ENCODE data around the gene SMYD3. TPM values are rescaled to one million over a fixed set of nuclear protein-coding genes. Genes with fewer than 3 reads are reported as not detected.

Gene SMYD3
- total RNA-seq, 2 donors from 2014 or later: 13.5 to 20.8 TPM

DNA sequence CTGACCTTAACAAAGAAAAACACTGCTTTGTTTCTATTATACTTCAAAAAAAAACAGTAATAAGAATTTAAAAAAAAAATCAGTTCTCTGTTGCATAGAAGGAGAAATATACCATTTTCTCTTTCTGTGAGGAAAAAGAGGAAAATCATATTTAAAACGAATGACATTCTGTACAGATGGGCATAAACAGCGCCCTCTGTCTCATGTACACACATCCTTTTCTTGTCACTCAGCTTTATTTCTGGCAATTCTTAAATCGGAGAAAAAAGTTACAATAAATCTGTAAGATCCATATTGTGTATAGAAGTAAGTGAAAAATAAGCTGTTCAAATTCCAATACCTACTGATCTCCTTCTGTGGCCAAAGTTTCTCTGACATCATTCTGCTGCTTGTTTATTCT is 245.4 kb downstream of the SMYD3 start:
- DNase-seq: no peak
- intact Hi-C loops (cut with DNase I): no loop called here
- no peak for TF ChIP-seq POLR2A (IDR thresholded peaks at IDR 0.05)
- TF ChIP-seq, protein P1, sequence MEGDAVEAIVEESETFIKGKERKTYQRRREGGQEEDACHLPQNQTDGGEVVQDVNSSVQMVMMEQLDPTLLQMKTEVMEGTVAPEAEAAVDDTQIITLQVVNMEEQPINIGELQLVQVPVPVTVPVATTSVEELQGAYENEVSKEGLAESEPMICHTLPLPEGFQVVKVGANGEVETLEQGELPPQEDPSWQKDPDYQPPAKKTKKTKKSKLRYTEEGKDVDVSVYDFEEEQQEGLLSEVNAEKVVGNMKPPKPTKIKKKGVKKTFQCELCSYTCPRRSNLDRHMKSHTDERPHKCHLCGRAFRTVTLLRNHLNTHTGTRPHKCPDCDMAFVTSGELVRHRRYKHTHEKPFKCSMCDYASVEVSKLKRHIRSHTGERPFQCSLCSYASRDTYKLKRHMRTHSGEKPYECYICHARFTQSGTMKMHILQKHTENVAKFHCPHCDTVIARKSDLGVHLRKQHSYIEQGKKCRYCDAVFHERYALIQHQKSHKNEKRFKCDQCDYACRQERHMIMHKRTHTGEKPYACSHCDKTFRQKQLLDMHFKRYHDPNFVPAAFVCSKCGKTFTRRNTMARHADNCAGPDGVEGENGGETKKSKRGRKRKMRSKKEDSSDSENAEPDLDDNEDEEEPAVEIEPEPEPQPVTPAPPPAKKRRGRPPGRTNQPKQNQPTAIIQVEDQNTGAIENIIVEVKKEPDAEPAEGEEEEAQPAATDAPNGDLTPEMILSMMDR (IDR thresholded peaks at IDR 0.05): no peak
- 82 to 86% methylated on average over 3 of the region's 3 CpGs for WGBS, 2 donors
- no peaks in the 10 kb centered on the region for H3K27me3 ChIP-seq
- no peaks in the 10 kb centered on the region for H3K4me1 ChIP-seq
- no peaks in the 10 kb centered on the region for H3K36me3 ChIP-seq (replicated peaks in 1 of 2; ENCODE audit: insufficient read depth in 1 of 2, low read depth in 2 of 2)
- H3K9me3 ChIP-seq: peaks cover 0 to 3% (median 0%) of the 10 kb centered on the region in 3 donors
- no peak overlapping the region for H3K27ac ChIP-seq
- H3K4me3 ChIP-seq: no peak overlapping the region
- no peak for ATAC-seq

DNA sequence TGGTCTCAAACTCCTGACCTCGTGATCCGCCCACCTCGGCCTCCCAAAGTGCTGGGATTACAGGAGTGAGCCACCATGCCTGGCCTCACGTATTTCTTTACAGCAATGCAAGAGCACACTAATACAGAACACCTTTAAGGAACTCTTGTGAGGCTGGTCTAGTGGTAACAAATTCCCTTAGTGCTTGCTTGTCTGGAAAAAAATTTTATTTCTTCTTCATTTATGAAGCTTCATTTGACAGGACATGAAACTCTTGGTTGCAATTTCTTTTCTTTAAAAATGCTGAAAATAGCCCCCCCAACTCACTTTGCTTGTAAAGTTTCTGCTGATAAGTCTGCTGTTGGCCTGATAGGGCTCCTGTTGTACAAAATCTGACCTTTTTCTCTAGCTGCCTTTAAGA is 248.8 kb downstream of the SMYD3 start:
- DNase-seq (no peak), ATAC-seq (no peak)
- peaks cover 0 to 3% (median 0%) of the 10 kb centered on the region in 3 donors for H3K9me3 ChIP-seq
- no peak overlapping the region for H3K4me3 ChIP-seq
- intact Hi-C loops (cut with DNase I): no loop called here
- 82 to 98% methylated on average over 4 of the region's 4 CpGs for WGBS, 2 donors
- no peaks in the 10 kb centered on the region for H3K27me3 ChIP-seq
- TF ChIP-seq, protein P1 (IDR thresholded peaks at IDR 0.05): no peak
- no peak for TF ChIP-seq POLR2A (IDR thresholded peaks at IDR 0.05)
- H3K4me1 ChIP-seq: no peaks in the 10 kb centered on the region
- no peak overlapping the region for H3K27ac ChIP-seq
- no peaks in the 10 kb centered on the region for H3K36me3 ChIP-seq (replicated peaks in 1 of 2; ENCODE audit: insufficient read depth in 1 of 2, low read depth in 2 of 2)

DNA sequence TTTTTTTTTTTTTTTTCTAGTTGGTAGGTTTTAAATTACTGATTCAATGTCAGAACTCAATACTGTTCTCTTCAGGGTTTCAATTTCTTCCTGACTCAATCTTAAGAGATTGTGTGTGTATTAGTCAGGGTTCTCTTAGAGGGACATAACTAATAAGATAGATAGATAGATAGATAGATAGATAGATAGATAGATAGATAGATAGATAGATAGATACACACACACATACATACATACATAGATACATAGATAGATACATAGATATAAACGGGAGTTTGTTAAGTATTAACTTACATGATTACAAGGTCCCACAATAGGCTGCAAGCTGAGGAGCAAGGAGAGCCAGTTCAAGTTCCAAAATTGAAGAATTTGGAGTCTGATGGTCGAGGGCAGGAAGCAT is 251.3 kb downstream of the SMYD3 start:
- Histone ChIP-seq H3K4me3 (no peak overlapping the region), H3K4me1 (no peaks in the 10 kb centered on the region), H3K36me3 (replicated peaks in 1 of 2; ENCODE audit: insufficient read depth in 1 of 2, low read depth in 2 of 2) (no peaks in the 10 kb centered on the region), H3K27ac (no peak overlapping the region), H3K9me3 (peaks cover 0 to 3% (median 0%) of the 10 kb centered on the region in 3 donors), H3K27me3 (no peaks in the 10 kb centered on the region)
- intact Hi-C loops (cut with DNase I): no loop called here
- no peak for DNase-seq
- TF ChIP-seq, protein P1 (IDR thresholded peaks at IDR 0.05): no peak
- no peak for TF ChIP-seq POLR2A (IDR thresholded peaks at IDR 0.05)
- ATAC-seq: no peak
- WGBS, 2 donors: 79 to 84% methylated on average over 2 of the region's 2 CpGs

DNA sequence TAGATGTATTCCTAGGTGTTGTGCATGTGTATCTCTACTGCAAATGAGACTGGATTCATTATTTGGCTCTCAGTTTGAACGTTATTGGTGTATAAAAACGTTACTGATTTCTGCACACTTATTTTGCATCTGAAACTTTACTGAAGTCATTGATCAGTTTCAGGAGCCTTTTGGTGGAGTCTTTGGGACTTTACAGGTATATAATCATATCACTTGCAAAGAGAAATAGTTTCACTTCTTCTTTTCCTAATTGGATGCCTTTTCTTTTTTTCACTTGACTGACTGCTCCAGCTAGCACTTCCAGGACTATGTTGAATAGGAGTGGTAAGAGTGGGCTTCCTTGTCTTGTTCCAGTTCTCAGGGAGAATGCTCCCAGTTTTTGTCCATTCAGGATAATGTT is 252.2 kb downstream of the SMYD3 start:
- WGBS, 2 donors: 70 to 71% methylated on average over 2 of the region's 2 CpGs
- Histone ChIP-seq H3K27me3 (no peaks in the 10 kb centered on the region), H3K4me3 (no peak overlapping the region), H3K27ac (no peak overlapping the region), H3K36me3 (replicated peaks in 1 of 2; ENCODE audit: insufficient read depth in 1 of 2, low read depth in 2 of 2) (no peaks in the 10 kb centered on the region), H3K4me1 (peaks cover 3% of the 10 kb centered on the region), H3K9me3 (peaks cover 0 to 3% (median 0%) of the 10 kb centered on the region in 3 donors)
- ATAC-seq (no peak), DNase-seq (no peak)
- no peak for TF ChIP-seq POLR2A (IDR thresholded peaks at IDR 0.05)
- TF ChIP-seq, protein P1 (IDR thresholded peaks at IDR 0.05): no peak
- intact Hi-C loops (cut with DNase I): no loop called here

DNA sequence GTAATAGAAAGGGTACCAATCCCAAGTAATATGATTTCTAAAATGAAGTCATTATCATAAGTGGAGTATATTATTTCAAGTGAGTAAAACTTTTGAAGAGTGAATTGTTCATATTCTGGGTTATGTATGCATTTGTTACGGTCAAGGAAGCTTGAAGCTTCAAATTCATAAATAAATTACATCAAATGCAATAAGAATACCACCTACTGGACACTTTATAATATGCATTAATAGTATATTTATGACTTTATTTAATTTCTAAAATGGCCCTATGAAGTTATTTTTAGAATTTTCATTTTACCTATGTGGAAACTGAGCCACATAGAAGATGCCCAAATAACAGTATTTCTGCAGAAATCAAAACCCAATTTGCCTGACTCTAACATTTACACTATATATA is 260.6 kb downstream of the SMYD3 start:
- Histone ChIP-seq H3K4me3 (no peak overlapping the region), H3K36me3 (replicated peaks in 1 of 2; ENCODE audit: insufficient read depth in 1 of 2, low read depth in 2 of 2) (no peaks in the 10 kb centered on the region), H3K27ac (no peak overlapping the region), H3K4me1 (peaks cover 5% of the 10 kb centered on the region), H3K9me3 (no peaks in the 10 kb centered on the region), H3K27me3 (no peaks in the 10 kb centered on the region)
- no peak for TF ChIP-seq POLR2A (IDR thresholded peaks at IDR 0.05)
- TF ChIP-seq, protein P1 (IDR thresholded peaks at IDR 0.05): no peak
- DNase-seq (no peak), ATAC-seq (no peak)
- intact Hi-C loops (cut with DNase I): no loop called here
- 98 to 100% methylated on average over 1 of the region's 1 CpG for WGBS, 2 donors
